Retinal pigment epithelial cell (primary cell): Measurements from ENCODE around the gene TIMM50.
"Not testable (repeated sequence)": the region's sequence is repeated elsewhere in the genome, so short reads cannot be mapped to it uniquely, and the experiment has no call there.

Source experiments
- DNase-seq: peaks from one replicate; pipeline ENCODE4 v3.0.0-alpha.2; 2010; ENCODE audit warnings: low read depth
- H3K4me3 ChIP-seq: 2 replicates; pipeline ENCODE4 v1.5.1; 2011; ENCODE audit warnings: mild to moderate bottlenecking, low read length, control low read depth, moderate library complexity
- TF ChIP-seq, protein P1 (sequence below): conservative IDR thresholded peaks from 2 replicates; pipeline ENCODE4 v1.5.1; 2011; ENCODE audit warnings: low read depth, low read length, control low read depth, inconsistent platforms

Gene TIMM50

GRCh38 chr19:39438270-39438934 is 42.2 kb upstream of the TIMM50 start:
- DNase-seq: no peak
- TF ChIP-seq, protein P1, sequence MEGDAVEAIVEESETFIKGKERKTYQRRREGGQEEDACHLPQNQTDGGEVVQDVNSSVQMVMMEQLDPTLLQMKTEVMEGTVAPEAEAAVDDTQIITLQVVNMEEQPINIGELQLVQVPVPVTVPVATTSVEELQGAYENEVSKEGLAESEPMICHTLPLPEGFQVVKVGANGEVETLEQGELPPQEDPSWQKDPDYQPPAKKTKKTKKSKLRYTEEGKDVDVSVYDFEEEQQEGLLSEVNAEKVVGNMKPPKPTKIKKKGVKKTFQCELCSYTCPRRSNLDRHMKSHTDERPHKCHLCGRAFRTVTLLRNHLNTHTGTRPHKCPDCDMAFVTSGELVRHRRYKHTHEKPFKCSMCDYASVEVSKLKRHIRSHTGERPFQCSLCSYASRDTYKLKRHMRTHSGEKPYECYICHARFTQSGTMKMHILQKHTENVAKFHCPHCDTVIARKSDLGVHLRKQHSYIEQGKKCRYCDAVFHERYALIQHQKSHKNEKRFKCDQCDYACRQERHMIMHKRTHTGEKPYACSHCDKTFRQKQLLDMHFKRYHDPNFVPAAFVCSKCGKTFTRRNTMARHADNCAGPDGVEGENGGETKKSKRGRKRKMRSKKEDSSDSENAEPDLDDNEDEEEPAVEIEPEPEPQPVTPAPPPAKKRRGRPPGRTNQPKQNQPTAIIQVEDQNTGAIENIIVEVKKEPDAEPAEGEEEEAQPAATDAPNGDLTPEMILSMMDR: no peak
- no peak overlapping the region for H3K4me3 ChIP-seq

GRCh38 chr19:39444598-39445195 is 35.9 kb upstream of the TIMM50 start:
- no peak for DNase-seq
- H3K4me3 ChIP-seq: peak overlapping the region; percentile 97
- TF ChIP-seq, protein P1: no peak

DNA sequence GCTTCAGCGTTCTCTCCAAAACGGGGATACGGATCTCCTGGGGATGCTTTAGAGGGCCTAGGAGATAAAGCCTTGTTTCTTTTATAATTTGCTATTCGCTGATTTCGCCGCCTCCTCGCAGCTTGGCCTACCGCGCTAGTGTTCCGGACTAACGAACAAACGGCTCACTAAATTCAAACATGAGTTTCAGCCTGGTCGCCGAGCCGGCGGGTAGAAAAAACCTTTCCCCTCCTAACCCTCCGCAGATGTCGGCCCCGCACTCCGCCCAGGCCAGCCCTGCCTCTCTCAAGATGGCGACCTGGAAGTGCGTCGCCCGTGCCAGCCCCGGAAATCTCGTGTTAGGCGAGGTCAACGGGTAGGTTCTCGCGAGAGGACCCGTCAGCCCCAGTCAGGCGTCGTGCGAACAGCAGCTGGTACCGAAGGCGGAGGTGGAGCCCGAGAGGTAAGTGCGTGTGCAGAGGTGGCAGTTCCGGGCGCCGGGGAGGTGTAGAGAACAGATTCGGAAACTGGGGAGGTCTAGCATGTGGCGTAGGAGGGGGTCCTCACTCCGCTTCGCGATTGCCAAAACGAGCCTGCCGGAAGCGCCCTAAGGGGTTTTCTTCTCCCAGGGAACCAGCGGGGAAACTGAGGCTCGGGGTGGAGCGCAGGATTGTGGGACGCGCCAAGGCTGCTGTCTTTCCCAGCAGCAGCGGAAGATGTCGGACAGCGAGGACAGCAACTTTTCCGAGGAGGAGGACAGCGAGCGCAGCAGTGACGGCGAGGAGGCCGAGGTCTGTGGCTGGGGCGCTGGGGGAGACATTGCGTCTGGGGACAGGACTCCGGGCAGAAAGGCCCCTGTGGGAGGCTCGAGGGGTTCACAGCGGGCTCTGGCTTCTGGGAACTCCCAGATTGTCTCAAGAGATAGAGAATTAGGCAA is 35.2 kb upstream of the TIMM50 start, which contains the start of gene SUPT5H:
Gene SUPT5H (plus strand): TSS at position 387 of the 916 bp plus-strand sequence. CDS start 309 bp downstream, at position 696.
- DNase-seq: peak; percentile 93
- peak within 1 kb of the TSS; percentile 97 for H3K4me3 ChIP-seq
- TF ChIP-seq, protein P1: no peak

- TF ChIP-seq, protein P1: no peak
- H3K4me3 ChIP-seq: peak overlapping the region; percentile 97
- DNase-seq: no peak
Measured at GRCh38 chr19:39446365-39447084, 34.1 kb upstream of the TIMM50 start.

- DNase-seq: no peak
- no peak overlapping the region for H3K4me3 ChIP-seq
- TF ChIP-seq, protein P1: no peak
Measured at GRCh38 chr19:39448271-39448670, 32.4 kb upstream of the TIMM50 start.

- DNase-seq: no peak
- H3K4me3 ChIP-seq: no peak overlapping the region
- TF ChIP-seq, protein P1: no peak
Measured at GRCh38 chr19:39449116-39449797, 31.4 kb upstream of the TIMM50 start.

- not testable (repeated sequence) for DNase-seq, H3K4me3 ChIP-seq
Measured at GRCh38 chr19:39451257-39451656, 29.4 kb upstream of the TIMM50 start.
